ENCODE results near the gene SEPHS2.
"Not testable (repeated sequence)": the region's sequence is repeated elsewhere in the genome, so short reads cannot be mapped to it uniquely, and the experiment has no call there.

Gene SEPHS2

DNA sequence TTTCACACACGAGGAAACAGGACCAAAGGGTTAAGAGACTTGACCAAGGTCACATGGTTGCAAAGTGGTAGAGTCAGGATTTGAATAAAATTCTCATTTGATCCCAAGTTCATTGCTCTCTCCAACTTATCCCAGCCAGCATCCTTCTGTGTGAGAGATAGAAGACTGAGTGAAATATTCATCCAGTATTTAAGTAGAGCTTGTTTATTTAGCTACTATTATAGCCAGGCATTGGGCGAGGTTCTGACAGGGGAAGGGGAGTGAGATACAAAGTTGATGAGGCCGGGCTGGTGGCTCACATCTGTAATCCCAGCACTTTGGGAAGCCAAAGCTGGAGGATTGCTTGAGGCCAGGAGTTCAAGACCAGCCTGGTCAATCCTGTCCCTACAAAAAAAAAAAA, 31.3 kb upstream of the SEPHS2 start:
- H3K9me3 ChIP-seq (ENCODE audit: control insufficient read depth, insufficient read depth, low read length): no peaks in the 10 kb centered on the region
- H3K4me1 ChIP-seq (ENCODE audit: insufficient read depth, low read length): no peaks in the 10 kb centered on the region
- no peak overlapping the region for H3K9ac ChIP-seq (ENCODE audit: low read depth, low read length)
- no peaks in the 10 kb centered on the region for H3K36me3 ChIP-seq (ENCODE audit: insufficient read depth, low read length)

DNA sequence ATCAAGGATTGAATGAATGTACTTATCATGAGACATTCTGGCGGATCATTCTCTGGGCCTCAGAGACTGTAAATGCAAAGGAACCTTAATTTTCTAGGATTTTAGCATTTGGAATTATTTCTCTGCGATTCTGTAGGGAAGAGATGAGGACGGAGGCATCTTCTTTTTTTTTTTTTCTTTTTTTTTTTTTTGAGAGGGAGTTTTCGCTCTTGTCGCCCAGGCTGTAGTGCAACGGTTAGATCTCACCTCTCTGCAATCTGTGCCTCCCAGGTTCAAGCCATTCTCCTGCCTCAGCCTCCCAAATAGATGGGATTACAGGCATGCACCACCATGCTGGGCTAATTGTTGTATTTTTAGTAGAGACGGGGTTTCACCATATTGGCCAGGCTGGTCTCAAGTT, 29.0 kb upstream of the SEPHS2 start:
- Histone ChIP-seq H3K36me3 (ENCODE audit: insufficient read depth, low read length) (no peaks in the 10 kb centered on the region), H3K9ac (ENCODE audit: low read depth, low read length) (no peak overlapping the region), H3K4me1 (ENCODE audit: insufficient read depth, low read length) (no peaks in the 10 kb centered on the region), H3K9me3 (ENCODE audit: control insufficient read depth, insufficient read depth, low read length) (no peaks in the 10 kb centered on the region)

DNA sequence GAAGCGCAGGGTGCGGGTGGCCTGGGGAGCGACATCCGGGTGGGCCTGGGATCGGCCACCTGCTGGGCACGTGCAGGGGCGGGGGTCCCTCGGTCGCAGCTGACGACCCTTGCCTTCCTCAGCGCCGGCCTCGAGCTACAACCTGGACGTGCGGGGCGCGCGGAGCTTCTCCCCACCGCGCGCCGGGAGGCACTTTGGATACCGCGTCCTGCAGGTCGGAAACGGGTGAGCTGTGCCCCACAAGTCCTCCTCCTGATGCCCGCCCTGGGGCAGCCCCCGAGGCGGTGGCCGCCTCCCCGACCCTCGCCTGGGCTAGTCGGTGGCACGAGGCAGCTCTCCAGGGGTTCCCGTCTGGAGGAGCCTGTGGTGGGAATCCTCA, 28.4 kb upstream of the SEPHS2 start:
- Histone ChIP-seq H3K36me3 (ENCODE audit: insufficient read depth, low read length) (no peaks in the 10 kb centered on the region), H3K9me3 (ENCODE audit: control insufficient read depth, insufficient read depth, low read length) (no peaks in the 10 kb centered on the region), H3K9ac (ENCODE audit: low read depth, low read length) (no peak overlapping the region), H3K4me1 (ENCODE audit: insufficient read depth, low read length) (no peaks in the 10 kb centered on the region)

DNA sequence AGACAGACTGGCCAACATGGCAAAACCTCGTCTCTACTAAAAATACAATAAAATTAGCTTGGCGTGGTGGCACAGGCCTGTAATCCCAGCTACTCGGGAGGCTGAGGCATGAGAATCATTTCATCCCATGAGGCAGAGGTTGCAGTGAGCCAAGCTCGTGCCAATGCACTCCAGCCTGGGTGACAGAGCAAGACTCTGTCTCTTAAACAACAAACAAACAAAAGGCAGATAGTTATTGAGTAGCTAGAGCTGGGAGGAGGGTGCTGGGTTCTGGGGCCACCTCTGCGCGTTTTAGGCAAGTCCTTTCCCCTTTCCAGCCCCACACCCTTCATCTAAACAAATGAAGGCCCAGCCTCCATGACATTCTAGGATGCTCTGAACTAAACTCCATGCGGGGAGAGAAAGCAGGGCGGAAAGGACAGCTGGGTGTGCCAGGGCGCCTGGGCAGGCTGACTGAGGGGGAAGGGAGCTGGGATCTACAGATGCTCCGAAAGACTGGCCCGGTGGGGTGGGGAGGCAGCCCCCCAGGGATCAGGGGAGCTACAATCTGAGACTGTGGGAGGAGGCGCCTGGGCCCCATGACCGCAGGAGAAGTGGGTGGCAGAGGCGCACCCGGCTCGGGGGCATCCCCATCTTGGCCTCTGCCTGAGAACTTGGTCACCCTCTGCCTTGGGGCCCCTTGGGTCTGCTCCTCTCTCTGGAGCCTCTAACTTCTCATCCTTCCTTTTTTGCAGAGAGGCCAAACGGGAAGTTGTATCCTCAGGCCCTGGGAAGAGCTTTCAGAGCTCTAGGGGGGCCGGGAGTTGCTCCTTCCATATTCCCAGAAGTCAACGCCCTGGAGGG, 27.8 kb upstream of the SEPHS2 start:
- Histone ChIP-seq H3K9ac (ENCODE audit: low read depth, low read length) (no peak overlapping the region), H3K4me1 (ENCODE audit: insufficient read depth, low read length) (no peaks in the 10 kb centered on the region), H3K36me3 (ENCODE audit: insufficient read depth, low read length) (no peaks in the 10 kb centered on the region), H3K9me3 (ENCODE audit: control insufficient read depth, insufficient read depth, low read length) (no peaks in the 10 kb centered on the region)

DNA sequence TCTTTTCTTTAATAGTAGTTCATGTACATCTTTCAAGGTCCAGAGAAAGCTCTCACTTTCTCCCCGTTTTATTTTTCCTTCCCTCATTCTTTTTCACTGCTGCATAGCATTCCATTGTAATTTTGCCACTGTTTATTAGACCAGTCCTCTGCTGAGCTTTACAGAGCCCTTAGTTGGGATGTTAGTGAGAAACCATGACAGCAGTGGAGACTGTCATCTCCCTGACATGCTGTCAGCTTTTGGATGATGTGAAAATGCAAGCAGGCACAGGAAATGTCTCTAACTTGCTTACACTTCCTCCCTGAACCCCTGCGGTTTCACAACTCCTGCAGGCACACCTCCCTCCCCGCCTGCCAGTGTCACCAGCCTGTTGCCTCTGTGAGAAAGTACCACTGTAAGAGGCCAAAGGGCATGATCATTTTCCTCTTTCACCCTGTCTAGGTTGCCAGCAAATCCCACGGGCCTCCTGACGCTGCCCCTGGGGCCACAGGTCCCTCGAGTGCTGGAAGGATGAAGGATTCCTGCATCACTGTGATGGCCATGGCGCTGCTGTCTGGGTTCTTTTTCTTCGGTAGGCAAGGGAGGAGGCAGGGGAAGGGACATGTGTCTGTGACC, 26.8 kb upstream of the SEPHS2 start, which contains the start of gene ITGAL:
TSS of gene ITGAL (plus strand) at position 415 of the 615 bp plus-strand sequence. CDS start at position 511, 96 bp downstream.
- H3K36me3 ChIP-seq (ENCODE audit: insufficient read depth, low read length): no peaks in the 10 kb centered on the region
- no peak within 1 kb of the TSS; the same call in 1 of the 2 replicates for H3K9ac ChIP-seq (ENCODE audit: low read depth, low read length)
- no peaks in the 10 kb centered on the region for H3K4me1 ChIP-seq (ENCODE audit: insufficient read depth, low read length)
- no peaks in the 10 kb centered on the region for H3K9me3 ChIP-seq (ENCODE audit: control insufficient read depth, insufficient read depth, low read length)

DNA sequence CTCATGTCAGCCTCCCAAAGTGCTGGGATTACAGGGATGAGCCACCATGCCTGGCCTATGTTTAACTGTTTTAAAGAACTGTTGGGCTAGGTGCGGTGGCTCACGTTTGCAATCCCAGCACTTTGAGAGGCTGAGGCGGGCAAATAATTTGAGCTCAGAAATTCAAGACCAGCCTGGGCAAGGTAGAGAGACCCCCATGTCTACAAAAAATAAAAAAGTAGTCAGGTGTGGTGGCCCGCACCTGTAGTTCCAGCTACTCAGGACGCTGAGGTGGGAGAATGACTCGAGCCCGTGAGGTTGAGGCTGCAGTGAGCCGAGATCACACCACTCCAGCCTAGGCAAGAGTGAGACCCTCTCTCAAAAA, 24.9 kb upstream of the SEPHS2 start:
- Histone ChIP-seq H3K4me1 (ENCODE audit: insufficient read depth, low read length) (no peaks in the 10 kb centered on the region), H3K36me3 (ENCODE audit: insufficient read depth, low read length) (no peaks in the 10 kb centered on the region), H3K9ac (ENCODE audit: low read depth, low read length) (no peak overlapping the region), H3K9me3 (ENCODE audit: control insufficient read depth, insufficient read depth, low read length) (no peaks in the 10 kb centered on the region)

DNA sequence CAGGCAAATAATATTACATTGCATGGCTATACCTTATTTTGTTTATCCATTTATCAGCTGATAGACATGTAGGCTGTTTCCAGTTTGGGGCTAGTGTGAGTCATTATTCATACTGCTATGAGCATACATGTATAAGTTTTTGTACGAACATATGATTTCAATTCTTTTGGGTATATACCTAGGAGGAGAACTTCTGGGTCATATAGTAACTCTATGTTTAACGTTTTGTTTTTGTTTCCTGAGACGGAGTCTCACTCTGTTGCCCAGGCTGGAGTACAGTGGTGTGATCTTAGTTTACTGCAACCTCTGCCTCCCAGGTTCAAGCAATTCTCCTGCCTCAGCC, 24.5 kb upstream of the SEPHS2 start:
- H3K4me1 ChIP-seq (ENCODE audit: insufficient read depth, low read length): no peaks in the 10 kb centered on the region
- no peaks in the 10 kb centered on the region for H3K9me3 ChIP-seq (ENCODE audit: control insufficient read depth, insufficient read depth, low read length)
- H3K36me3 ChIP-seq (ENCODE audit: insufficient read depth, low read length): no peaks in the 10 kb centered on the region
- no peak overlapping the region for H3K9ac ChIP-seq (ENCODE audit: low read depth, low read length)

DNA sequence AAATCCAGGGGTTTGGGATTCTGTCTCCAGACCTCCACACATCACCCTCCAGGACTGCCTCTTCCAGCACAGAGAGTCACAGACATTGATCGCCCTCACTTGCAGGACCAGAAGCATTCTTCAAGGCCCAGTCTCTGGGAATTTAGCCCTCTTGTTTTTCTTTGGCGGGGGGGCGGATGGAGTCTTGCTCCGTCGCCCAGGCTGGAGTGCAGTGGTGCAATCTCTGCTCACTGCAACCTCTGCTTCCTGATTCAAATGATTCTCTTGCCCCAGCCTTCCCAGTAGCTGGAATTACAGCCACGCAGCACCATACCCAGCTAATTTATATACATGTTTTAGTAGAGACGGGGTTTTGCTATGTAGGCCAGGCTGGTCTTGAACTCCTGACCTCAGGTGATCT, 18.4 kb upstream of the SEPHS2 start:
- Histone ChIP-seq H3K36me3 (ENCODE audit: insufficient read depth, low read length) (no peaks in the 10 kb centered on the region), H3K4me1 (ENCODE audit: insufficient read depth, low read length) (no peaks in the 10 kb centered on the region), H3K9ac (ENCODE audit: low read depth, low read length) (no peak overlapping the region), H3K9me3 (ENCODE audit: control insufficient read depth, insufficient read depth, low read length) (no peaks in the 10 kb centered on the region; the same call in 1 of the 2 replicates)

DNA sequence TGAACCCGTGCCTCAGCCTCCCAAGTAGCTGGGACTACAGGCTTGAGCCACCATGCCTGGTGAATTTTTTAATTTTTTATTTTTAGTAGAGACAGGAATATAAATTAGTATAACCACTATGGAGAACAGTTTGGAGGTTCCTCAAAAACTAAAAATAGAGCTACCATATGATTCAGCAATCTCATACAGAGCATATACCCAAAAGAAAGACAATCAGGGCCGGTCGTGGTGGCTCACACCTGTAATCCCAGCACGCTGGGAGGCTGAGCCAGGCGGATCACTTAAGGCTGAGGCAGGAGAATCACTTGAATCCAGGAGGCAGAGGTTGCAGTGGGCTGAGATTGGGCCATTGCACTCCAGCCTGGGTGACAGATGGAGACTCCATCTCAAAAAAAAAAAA, 15.8 kb upstream of the SEPHS2 start:
- H3K4me1 ChIP-seq (ENCODE audit: insufficient read depth, low read length); H3K9me3 ChIP-seq (ENCODE audit: control insufficient read depth, insufficient read depth, low read length); H3K36me3 ChIP-seq (ENCODE audit: insufficient read depth, low read length); H3K9ac ChIP-seq (ENCODE audit: low read depth, low read length): not testable (repeated sequence)

GRCh38 chr16:30459456-30459855, 13.8 kb upstream of the SEPHS2 start:
- Histone ChIP-seq H3K9ac (ENCODE audit: low read depth, low read length) (no peak overlapping the region), H3K9me3 (ENCODE audit: control insufficient read depth, insufficient read depth, low read length) (no peaks in the 10 kb centered on the region; the same call in 1 of the 2 replicates), H3K36me3 (ENCODE audit: insufficient read depth, low read length) (no peaks in the 10 kb centered on the region), H3K4me1 (ENCODE audit: insufficient read depth, low read length) (no peaks in the 10 kb centered on the region)

GRCh38 chr16:30458561-30459394, 13.1 kb upstream of the SEPHS2 start:
- Histone ChIP-seq H3K9ac (ENCODE audit: low read depth, low read length) (no peak overlapping the region), H3K36me3 (ENCODE audit: insufficient read depth, low read length) (no peaks in the 10 kb centered on the region), H3K4me1 (ENCODE audit: insufficient read depth, low read length) (no peaks in the 10 kb centered on the region), H3K9me3 (ENCODE audit: control insufficient read depth, insufficient read depth, low read length) (no peaks in the 10 kb centered on the region; the same call in 1 of the 2 replicates)

DNA sequence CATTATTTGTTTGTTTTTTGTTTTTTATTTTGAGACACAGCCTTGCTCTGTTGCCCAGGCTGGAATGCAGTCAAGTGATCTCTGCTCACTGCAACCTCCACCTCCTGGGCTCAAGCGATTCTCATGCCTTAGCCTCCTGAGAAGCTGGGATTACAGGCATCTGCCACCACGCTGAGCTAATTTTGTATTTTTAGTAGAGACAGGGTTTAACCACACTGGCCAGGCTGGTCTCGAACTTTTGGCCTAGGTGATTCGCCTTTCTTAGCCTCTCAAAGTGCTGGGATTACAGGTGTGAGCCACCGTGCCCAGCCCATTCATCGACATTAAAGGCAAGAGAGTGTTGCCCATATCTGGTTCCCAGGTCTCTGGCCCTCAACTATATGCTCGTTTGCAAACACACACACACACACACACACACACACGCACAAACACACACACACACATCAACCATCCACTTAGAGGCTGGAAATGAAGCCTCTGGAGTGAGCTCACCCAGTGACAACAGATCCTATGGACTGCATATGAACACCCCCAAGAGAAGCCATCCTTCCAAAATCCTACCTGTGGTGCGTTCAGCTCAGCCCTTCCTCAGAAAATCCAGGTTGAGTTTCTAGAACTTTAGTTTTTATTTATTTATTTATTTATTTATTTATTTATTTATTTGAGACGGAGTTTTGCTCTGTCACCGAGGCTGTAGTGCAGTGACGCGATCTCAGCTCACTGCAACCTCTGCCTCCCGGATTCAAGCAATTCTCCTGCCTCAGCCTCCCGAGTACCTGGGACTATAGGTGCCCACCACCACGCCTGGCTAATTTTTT, 12.3 kb upstream of the SEPHS2 start:
- H3K9ac ChIP-seq (ENCODE audit: low read depth, low read length): no peak overlapping the region
- no peaks in the 10 kb centered on the region for H3K4me1 ChIP-seq (ENCODE audit: insufficient read depth, low read length)
- no peaks in the 10 kb centered on the region for H3K36me3 ChIP-seq (ENCODE audit: insufficient read depth, low read length)

DNA sequence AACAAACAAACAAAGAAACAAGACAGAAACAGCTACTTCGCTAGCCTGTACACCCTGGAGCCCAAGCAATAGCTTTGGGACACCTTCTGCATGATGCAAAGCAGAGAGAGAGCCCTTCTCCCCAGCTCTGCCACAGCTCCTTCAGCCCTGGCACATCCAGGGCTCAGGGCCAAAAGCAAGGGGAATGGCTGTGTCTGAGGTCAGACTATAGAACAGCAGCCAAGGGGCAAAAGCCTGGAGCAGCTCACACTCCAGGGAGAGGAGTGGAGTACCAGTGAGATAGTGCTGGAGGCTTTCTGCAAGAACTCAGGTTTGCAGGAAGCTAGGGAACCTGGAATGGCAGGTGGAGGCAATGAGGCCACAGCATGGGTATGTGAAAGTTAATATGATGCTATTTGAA, 11.6 kb upstream of the SEPHS2 start:
- Histone ChIP-seq H3K4me1 (ENCODE audit: insufficient read depth, low read length) (no peaks in the 10 kb centered on the region), H3K36me3 (ENCODE audit: insufficient read depth, low read length) (no peaks in the 10 kb centered on the region), H3K9ac (ENCODE audit: low read depth, low read length) (no peak overlapping the region), H3K9me3 (ENCODE audit: control insufficient read depth, insufficient read depth, low read length) (no peaks in the 10 kb centered on the region)

More for the DNA sequence above, 12.3 kb upstream of the SEPHS2 start:
- no peaks in the 10 kb centered on the region for H3K9me3 ChIP-seq (ENCODE audit: control insufficient read depth, insufficient read depth, low read length)

DNA sequence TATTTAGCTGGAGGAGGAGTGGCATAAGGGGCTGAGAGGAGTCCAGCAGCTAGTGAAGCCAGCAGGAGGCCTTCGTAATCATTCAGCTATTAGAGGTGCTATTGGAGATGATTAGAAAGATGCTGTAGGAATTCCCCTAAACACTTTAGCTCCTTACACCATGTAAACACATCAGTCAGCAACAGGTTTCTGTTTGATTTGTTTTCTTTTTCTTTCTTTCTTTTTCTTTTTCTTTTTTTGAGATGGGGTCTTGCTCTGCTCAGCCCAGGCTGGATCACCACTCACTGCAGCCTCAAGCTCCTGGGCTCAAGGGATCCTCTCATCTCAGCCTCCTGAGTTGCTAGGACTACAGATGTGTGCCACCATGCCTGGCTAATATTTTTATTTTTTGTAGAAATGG, 10.6 kb upstream of the SEPHS2 start:
- Histone ChIP-seq H3K9ac (ENCODE audit: low read depth, low read length) (no peak overlapping the region), H3K9me3 (ENCODE audit: control insufficient read depth, insufficient read depth, low read length) (no peaks in the 10 kb centered on the region), H3K4me1 (ENCODE audit: insufficient read depth, low read length) (no peaks in the 10 kb centered on the region), H3K36me3 (ENCODE audit: insufficient read depth, low read length) (no peaks in the 10 kb centered on the region)
